ENCODE results near the gene ZFY.

GRCh38 chrY:3025357-3025756, 90.2 kb downstream of the ZFY start:
- no peak for TF ChIP-seq POLR2A (IDR thresholded peaks at IDR 0.05; ENCODE audit: low read depth, low read length)
- no peak for TF ChIP-seq POLR2AphosphoS5 (IDR thresholded peaks at IDR 0.05; ENCODE audit: low read depth, low read length)
- no peak for TF ChIP-seq TAF1 (IDR thresholded peaks at IDR 0.05; ENCODE audit: borderline replicate concordance, low read depth, low read length)
